GM23338 (cell line): ENCODE results near the gene PPFIA1. TPM values are rescaled to one million over a fixed set of nuclear protein-coding genes. Genes with fewer than 3 reads are reported as not detected.

Experiments
- ATAC-seq: fragments of 200-7000 bp; cut with Tn5 transposase; 3 replicates; pipeline ENCODE4 v1.9.1; 2020
- DNase-seq: peaks from one replicate; pipeline ENCODE4 v3.0.0-alpha.2; 2015; ENCODE audit warnings: low spot score
- H2AFZ ChIP-seq: fragments of 200-600 bp; sonication (generic); 2 replicates; pipeline ENCODE4 v1.8.0; 2016; ENCODE audit warnings: antibody characterized with exemption, mild to moderate bottlenecking, moderate library complexity
- H3F3A ChIP-seq: fragments of 200-600 bp; sonication (generic); replicated peaks from 2 replicates; pipeline ENCODE4 v1.8.0; 2017; ENCODE audit warnings: antibody characterized with exemption, mixed run types, low read depth
- H3K27ac ChIP-seq: fragments of 200-600 bp; sonication (generic); 2 replicates; pipeline ENCODE4 v1.6.1; 2016; ENCODE audit warnings: low read depth
- H3K27me3 ChIP-seq: fragments of 200-600 bp; sonication (generic); 2 replicates; pipeline ENCODE4 v1.8.0; 2016; ENCODE audit warnings: mild to moderate bottlenecking, mixed run types, moderate library complexity; ENCODE audit not compliant: insufficient read depth
- H3K36me3 ChIP-seq: fragments of 200-600 bp; sonication (generic); 2 replicates; pipeline ENCODE4 v1.8.0; 2016; ENCODE audit warnings: mild to moderate bottlenecking; ENCODE audit not compliant: insufficient read depth
- H3K4me1 ChIP-seq: fragments of 200-600 bp; sonication (generic); 2 replicates; pipeline ENCODE4 v1.8.0; 2016; ENCODE audit warnings: mild to moderate bottlenecking, moderate library complexity; ENCODE audit not compliant: insufficient read depth
- H3K4me2 ChIP-seq: fragments of 200-600 bp; sonication (generic); 2 replicates; pipeline ENCODE4 v1.7.1; 2017; ENCODE audit warnings: mixed run types
- H3K4me3 ChIP-seq: fragments of 200-600 bp; sonication (generic); 2 replicates; pipeline ENCODE4 v1.6.1; 2016; ENCODE audit warnings: mixed run types
- H3K79me2 ChIP-seq: fragments of 200-600 bp; sonication (generic); replicated peaks from 2 replicates; pipeline ENCODE4 v1.8.0; 2017; ENCODE audit warnings: mild to moderate bottlenecking; ENCODE audit not compliant: insufficient read depth
- H3K9me2 ChIP-seq: fragments of 200-600 bp; sonication (generic); 2 replicates; pipeline ENCODE4 v1.8.0; 2017; ENCODE audit not compliant: insufficient read depth
- H4K20me1 ChIP-seq: fragments of 200-600 bp; sonication (generic); replicated peaks from 2 replicates; pipeline ENCODE4 v1.8.0; 2017; ENCODE audit warnings: mild to moderate bottlenecking; ENCODE audit not compliant: insufficient read depth
- H3K27ac Mint-ChIP-seq: 2 replicates; pipeline ENCODE4 v1.8.0; 2020; ENCODE audit warnings: inconsistent platforms, mild to moderate bottlenecking, moderate library complexity, mixed read lengths
- H3K27me3 Mint-ChIP-seq: 3 replicates; pipeline ENCODE4 v1.8.0; 2022; ENCODE audit warnings: low read depth, mild to moderate bottlenecking, moderate library complexity, mixed read lengths, inconsistent platforms; ENCODE audit not compliant: insufficient read depth, poor library complexity
- H3K36me3 Mint-ChIP-seq: 3 replicates; pipeline ENCODE4 v1.8.0; 2021; ENCODE audit warnings: low read depth, mild to moderate bottlenecking, inconsistent platforms, moderate library complexity, mixed read lengths
- H3K4me1 Mint-ChIP-seq: 3 replicates; pipeline ENCODE4 v1.8.0; 2020; ENCODE audit warnings: mild to moderate bottlenecking, inconsistent platforms, mixed read lengths
- H3K4me3 Mint-ChIP-seq: 3 replicates; pipeline ENCODE4 v1.8.0; 2021; ENCODE audit warnings: moderate library complexity, mild to moderate bottlenecking, inconsistent platforms, mixed read lengths
- H3K9me3 Mint-ChIP-seq: 3 replicates; pipeline ENCODE4 v1.8.0; 2020; ENCODE audit warnings: moderate library complexity, mild to moderate bottlenecking, inconsistent platforms, mixed read lengths
- CREB1 ChIP-seq: fragments of 250-450 bp; sonication (Bioruptor Pico); IDR thresholded peaks from 2 replicates; pipeline ENCODE4 v1.5.0; 2020; ENCODE audit warnings: low read depth, mild to moderate bottlenecking, moderate library complexity
- EZH2 ChIP-seq: fragments of 200-600 bp; sonication (generic); IDR thresholded peaks from one replicate; pipeline ENCODE4 v1.8.0; 2017; ENCODE audit warnings: antibody characterized with exemption, mild to moderate bottlenecking, low read depth; ENCODE audit not compliant: unreplicated experiment
- EZH2phosphoT487 ChIP-seq: fragments of 200-600 bp; sonication (generic); IDR thresholded peaks from one replicate; pipeline ENCODE4 v1.8.1; 2018; ENCODE audit warnings: antibody characterized with exemption; ENCODE audit not compliant: unreplicated experiment
- JUNB ChIP-seq: IDR thresholded peaks from one replicate; pipeline ENCODE4 v1.6.1; 2016; ENCODE audit warnings: antibody characterized with exemption; ENCODE audit not compliant: unreplicated experiment
- NANOG ChIP-seq: IDR thresholded peaks from 2 replicates; pipeline ENCODE4 v1.6.1; 2016; ENCODE audit warnings: antibody characterized with exemption, borderline replicate concordance
- POLR2AphosphoS5 ChIP-seq: IDR thresholded peaks from 2 replicates; pipeline ENCODE4 v1.6.1; 2016; ENCODE audit warnings: antibody characterized with exemption, low read depth
- STAT1 ChIP-seq: IDR thresholded peaks from one replicate; pipeline ENCODE4 v1.6.1; 2016; ENCODE audit warnings: antibody characterized with exemption; ENCODE audit not compliant: unreplicated experiment
- ZNF114 ChIP-seq: fragments of 250-450 bp; sonication (Bioruptor Pico); IDR thresholded peaks from 2 replicates; pipeline ENCODE4 v1.5.0; 2020; ENCODE audit warnings: mild to moderate bottlenecking, moderate library complexity
- ZNF331 ChIP-seq: fragments of 250-450 bp; sonication (Bioruptor Pico); IDR thresholded peaks from 2 replicates; pipeline ENCODE4 v1.5.0; 2020; ENCODE audit warnings: low read depth, mild to moderate bottlenecking, moderate library complexity
- polyA plus RNA-seq: library from polyadenylated mRNA; unstranded; fragments of >200 nt; fragmentation: Nextera tagmentation; extraction: Ambion mirVana; gene quantifications from 2 replicates; pipeline ENCODE4 v1.2.1, GENCODE V29; 2016
- total RNA-seq: library from RNA; depleted of rRNA; stranded (reverse); fragments of >200 nt; shearing (Covaris generic); gene quantifications from 2 replicates; pipeline ENCODE4 v1.2.3, GENCODE V29; 2014
- TF ChIP-seq, protein P1 (sequence below): IDR thresholded peaks from one replicate; pipeline ENCODE4 v1.6.1; 2018; ENCODE audit warnings: antibody characterized with exemption; ENCODE audit not compliant: unreplicated experiment
- TF ChIP-seq, protein P2 (sequence below): IDR thresholded peaks from 2 replicates; pipeline ENCODE4 v1.6.1; 2016; ENCODE audit warnings: antibody characterized with exemption
- TF ChIP-seq, protein P3 (sequence below), 2 experiments: fragments of 200-600 bp in 1 of 2; sonication (generic) in 1 of 2; conservative IDR thresholded peaks; 2 replicates each; pipeline versions ENCODE4 v1.5.1 to v1.6.1; 2016 to 2017; ENCODE audit warnings: antibody characterized with exemption in 2 of 2, low read depth in 2 of 2, mild to moderate bottlenecking in 2 of 2, moderate library complexity in 1 of 2
- TF ChIP-seq, protein P4 (sequence below): fragments of 250-450 bp; sonication (Bioruptor Pico); IDR thresholded peaks from 2 replicates; pipeline ENCODE4 v1.5.0; 2020; ENCODE audit warnings: mild to moderate bottlenecking, moderate library complexity

Gene PPFIA1
- total and polyA plus RNA-seq, 2 experiments from 2014 or later: 41.7 to 62.0 TPM

DNA sequence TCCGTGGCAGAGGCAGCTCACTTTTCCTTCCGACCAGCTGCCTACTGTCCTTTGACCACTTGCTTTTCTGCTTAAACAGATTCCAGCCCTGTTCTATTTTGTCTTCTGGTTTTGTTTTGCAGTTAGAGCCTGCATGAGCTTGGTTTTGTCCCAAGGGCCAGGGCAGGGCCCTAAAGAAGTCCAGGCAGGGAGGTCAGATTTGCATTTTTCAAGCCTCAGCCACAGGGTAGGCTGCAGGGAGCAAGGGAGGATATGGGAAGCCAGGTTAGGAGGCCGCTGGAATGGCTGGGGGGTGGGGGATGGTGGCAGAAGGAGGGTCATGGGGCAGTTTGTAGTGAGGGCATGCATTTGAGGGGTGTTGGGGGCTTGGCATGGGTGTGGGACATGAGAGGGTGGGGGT is 44.3 kb upstream of the PPFIA1 start:
- no peaks in the 10 kb centered on the region for H3K79me2 ChIP-seq
- no peak overlapping the region for H3K27ac Mint-ChIP-seq
- TF ChIP-seq ZNF114 (CRISPR knock-in tag) (no peak), NANOG (no peak), ZNF331 (CRISPR knock-in tag) (no peak), JUNB (no peak), EZH2 (no peak), CREB1 (CRISPR knock-in tag) (no peak), STAT1 (no peak), EZH2phosphoT487 (no peak), POLR2AphosphoS5 (no peak)
- TF ChIP-seq, protein P1, sequence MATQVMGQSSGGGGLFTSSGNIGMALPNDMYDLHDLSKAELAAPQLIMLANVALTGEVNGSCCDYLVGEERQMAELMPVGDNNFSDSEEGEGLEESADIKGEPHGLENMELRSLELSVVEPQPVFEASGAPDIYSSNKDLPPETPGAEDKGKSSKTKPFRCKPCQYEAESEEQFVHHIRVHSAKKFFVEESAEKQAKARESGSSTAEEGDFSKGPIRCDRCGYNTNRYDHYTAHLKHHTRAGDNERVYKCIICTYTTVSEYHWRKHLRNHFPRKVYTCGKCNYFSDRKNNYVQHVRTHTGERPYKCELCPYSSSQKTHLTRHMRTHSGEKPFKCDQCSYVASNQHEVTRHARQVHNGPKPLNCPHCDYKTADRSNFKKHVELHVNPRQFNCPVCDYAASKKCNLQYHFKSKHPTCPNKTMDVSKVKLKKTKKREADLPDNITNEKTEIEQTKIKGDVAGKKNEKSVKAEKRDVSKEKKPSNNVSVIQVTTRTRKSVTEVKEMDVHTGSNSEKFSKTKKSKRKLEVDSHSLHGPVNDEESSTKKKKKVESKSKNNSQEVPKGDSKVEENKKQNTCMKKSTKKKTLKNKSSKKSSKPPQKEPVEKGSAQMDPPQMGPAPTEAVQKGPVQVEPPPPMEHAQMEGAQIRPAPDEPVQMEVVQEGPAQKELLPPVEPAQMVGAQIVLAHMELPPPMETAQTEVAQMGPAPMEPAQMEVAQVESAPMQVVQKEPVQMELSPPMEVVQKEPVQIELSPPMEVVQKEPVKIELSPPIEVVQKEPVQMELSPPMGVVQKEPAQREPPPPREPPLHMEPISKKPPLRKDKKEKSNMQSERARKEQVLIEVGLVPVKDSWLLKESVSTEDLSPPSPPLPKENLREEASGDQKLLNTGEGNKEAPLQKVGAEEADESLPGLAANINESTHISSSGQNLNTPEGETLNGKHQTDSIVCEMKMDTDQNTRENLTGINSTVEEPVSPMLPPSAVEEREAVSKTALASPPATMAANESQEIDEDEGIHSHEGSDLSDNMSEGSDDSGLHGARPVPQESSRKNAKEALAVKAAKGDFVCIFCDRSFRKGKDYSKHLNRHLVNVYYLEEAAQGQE: no peak
- TF ChIP-seq, protein P2, sequence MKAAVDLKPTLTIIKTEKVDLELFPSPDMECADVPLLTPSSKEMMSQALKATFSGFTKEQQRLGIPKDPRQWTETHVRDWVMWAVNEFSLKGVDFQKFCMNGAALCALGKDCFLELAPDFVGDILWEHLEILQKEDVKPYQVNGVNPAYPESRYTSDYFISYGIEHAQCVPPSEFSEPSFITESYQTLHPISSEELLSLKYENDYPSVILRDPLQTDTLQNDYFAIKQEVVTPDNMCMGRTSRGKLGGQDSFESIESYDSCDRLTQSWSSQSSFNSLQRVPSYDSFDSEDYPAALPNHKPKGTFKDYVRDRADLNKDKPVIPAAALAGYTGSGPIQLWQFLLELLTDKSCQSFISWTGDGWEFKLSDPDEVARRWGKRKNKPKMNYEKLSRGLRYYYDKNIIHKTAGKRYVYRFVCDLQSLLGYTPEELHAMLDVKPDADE: no peak
- TF ChIP-seq, protein P3, sequence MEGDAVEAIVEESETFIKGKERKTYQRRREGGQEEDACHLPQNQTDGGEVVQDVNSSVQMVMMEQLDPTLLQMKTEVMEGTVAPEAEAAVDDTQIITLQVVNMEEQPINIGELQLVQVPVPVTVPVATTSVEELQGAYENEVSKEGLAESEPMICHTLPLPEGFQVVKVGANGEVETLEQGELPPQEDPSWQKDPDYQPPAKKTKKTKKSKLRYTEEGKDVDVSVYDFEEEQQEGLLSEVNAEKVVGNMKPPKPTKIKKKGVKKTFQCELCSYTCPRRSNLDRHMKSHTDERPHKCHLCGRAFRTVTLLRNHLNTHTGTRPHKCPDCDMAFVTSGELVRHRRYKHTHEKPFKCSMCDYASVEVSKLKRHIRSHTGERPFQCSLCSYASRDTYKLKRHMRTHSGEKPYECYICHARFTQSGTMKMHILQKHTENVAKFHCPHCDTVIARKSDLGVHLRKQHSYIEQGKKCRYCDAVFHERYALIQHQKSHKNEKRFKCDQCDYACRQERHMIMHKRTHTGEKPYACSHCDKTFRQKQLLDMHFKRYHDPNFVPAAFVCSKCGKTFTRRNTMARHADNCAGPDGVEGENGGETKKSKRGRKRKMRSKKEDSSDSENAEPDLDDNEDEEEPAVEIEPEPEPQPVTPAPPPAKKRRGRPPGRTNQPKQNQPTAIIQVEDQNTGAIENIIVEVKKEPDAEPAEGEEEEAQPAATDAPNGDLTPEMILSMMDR (conservative IDR thresholded peaks at IDR 0.05; ENCODE audit: low read depth in 2 of 2): no peak
- TF ChIP-seq, protein P4, sequence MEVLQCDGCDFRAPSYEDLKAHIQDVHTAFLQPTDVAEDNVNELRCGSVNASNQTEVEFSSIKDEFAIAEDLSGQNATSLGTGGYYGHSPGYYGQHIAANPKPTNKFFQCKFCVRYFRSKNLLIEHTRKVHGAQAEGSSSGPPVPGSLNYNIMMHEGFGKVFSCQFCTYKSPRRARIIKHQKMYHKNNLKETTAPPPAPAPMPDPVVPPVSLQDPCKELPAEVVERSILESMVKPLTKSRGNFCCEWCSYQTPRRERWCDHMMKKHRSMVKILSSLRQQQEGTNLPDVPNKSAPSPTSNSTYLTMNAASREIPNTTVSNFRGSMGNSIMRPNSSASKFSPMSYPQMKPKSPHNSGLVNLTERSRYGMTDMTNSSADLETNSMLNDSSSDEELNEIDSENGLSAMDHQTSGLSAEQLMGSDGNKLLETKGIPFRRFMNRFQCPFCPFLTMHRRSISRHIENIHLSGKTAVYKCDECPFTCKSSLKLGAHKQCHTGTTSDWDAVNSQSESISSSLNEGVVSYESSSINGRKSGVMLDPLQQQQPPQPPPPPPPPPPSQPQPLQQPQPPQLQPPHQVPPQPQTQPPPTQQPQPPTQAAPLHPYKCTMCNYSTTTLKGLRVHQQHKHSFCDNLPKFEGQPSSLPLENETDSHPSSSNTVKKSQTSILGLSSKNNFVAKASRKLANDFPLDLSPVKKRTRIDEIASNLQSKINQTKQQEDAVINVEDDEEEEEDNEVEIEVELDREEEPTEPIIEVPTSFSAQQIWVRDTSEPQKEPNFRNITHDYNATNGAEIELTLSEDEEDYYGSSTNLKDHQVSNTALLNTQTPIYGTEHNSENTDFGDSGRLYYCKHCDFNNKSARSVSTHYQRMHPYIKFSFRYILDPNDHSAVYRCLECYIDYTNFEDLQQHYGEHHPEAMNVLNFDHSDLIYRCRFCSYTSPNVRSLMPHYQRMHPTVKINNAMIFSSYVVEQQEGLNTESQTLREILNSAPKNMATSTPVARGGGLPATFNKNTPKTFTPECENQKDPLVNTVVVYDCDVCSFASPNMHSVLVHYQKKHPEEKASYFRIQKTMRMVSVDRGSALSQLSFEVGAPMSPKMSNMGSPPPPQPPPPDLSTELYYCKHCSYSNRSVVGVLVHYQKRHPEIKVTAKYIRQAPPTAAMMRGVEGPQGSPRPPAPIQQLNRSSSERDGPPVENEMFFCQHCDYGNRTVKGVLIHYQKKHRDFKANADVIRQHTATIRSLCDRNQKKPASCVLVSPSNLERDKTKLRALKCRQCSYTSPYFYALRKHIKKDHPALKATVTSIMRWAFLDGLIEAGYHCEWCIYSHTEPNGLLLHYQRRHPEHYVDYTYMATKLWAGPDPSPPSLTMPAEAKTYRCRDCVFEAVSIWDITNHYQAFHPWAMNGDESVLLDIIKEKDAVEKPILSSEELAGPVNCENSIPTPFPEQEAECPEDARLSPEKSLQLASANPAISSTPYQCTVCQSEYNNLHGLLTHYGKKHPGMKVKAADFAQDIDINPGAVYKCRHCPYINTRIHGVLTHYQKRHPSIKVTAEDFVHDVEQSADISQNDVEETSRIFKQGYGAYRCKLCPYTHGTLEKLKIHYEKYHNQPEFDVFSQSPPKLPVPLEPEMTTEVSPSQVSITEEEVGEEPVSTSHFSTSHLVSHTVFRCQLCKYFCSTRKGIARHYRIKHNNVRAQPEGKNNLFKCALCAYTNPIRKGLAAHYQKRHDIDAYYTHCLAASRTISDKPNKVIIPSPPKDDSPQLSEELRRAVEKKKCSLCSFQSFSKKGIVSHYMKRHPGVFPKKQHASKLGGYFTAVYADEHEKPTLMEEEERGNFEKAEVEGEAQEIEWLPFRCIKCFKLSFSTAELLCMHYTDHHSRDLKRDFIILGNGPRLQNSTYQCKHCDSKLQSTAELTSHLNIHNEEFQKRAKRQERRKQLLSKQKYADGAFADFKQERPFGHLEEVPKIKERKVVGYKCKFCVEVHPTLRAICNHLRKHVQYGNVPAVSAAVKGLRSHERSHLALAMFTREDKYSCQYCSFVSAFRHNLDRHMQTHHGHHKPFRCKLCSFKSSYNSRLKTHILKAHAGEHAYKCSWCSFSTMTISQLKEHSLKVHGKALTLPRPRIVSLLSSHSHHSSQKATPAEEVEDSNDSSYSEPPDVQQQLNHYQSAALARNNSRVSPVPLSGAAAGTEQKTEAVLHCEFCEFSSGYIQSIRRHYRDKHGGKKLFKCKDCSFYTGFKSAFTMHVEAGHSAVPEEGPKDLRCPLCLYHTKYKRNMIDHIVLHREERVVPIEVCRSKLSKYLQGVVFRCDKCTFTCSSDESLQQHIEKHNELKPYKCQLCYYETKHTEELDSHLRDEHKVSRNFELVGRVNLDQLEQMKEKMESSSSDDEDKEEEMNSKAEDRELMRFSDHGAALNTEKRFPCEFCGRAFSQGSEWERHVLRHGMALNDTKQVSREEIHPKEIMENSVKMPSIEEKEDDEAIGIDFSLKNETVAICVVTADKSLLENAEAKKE (CRISPR knock-in tag): no peak
- H3K4me1 Mint-ChIP-seq: peaks cover 20% of the 10 kb centered on the region
- H2AFZ ChIP-seq: peak overlapping the region; percentile 59
- peak; percentile 61 for ATAC-seq
- no peaks in the 10 kb centered on the region for H4K20me1 ChIP-seq
- 0 out of 2 replicates have a peak overlapping the region, but pooled peaks have one; percentile 35 for H3K4me2 ChIP-seq
- no peaks in the 10 kb centered on the region for H3F3A ChIP-seq
- H3K9me3 Mint-ChIP-seq: no peaks in the 10 kb centered on the region
- no peak overlapping the region; the same call in 2 of the 3 replicates for H3K4me3 Mint-ChIP-seq
- peaks cover 10% of the 10 kb centered on the region for H3K27me3 Mint-ChIP-seq
- no peaks in the 10 kb centered on the region; the same call in 1 of the 2 replicates for H3K4me1 ChIP-seq
- H3K36me3 ChIP-seq: no peaks in the 10 kb centered on the region
- H3K27me3 ChIP-seq: no peaks in the 10 kb centered on the region
- H3K4me3 ChIP-seq: no peak overlapping the region
- H3K9me2 ChIP-seq: no peaks in the 10 kb centered on the region
- no peak overlapping the region for H3K27ac ChIP-seq
- no peaks in the 10 kb centered on the region for H3K36me3 Mint-ChIP-seq
- no peak for DNase-seq
